Measurements from ENCODE around the gene NUMB.

GRCh38 chr14:73478684-73479083, 20.3 kb upstream of the NUMB start:
- no peak for TF ChIP-seq CTCF (IDR thresholded peaks at IDR 0.05; ENCODE audit: borderline replicate concordance, extremely low read depth, low read length, poor library complexity, severe bottlenecking)
- no peak for TF ChIP-seq EZH2 (IDR thresholded peaks at IDR 0.05; ENCODE audit: borderline replicate concordance, low read depth, low read length, severe bottlenecking)
